ENCODE measurements around the gene HSD17B12.

DNA sequence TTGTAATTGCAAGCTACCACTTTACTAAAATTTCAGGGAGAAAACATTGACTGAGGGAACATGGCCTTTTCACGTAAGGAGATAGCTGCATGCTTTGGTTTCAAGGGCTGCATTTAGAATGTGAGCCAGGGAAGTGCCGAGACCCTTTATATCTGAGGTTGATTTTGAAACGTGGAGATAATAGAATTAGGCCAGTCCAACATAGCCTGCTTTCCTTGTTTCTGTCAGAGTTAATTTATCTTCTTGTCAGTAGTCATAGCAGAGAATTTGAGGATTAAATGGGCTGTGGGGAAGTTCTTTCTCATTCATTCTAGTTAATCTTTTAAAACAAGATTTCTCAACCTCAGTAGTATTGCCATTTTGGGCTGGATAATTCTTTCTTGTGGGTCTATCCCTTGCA, 212.3 kb downstream of the HSD17B12 start:
- TF ChIP-seq CTCF (conservative IDR thresholded peaks at IDR 0.05) = no peak
- no peak for TF ChIP-seq EZH2 (IDR thresholded peaks at IDR 0.05; ENCODE audit: low read depth)

Measured in PC-9 (cell line).